CD1c-positive myeloid dendritic cell (primary cell): Measurements from ENCODE around the gene ALG14.
"Not testable (repeated sequence)": the region's sequence is repeated elsewhere in the genome, so short reads cannot be mapped to it uniquely, and the experiment has no call there.

Experiments
- DNase-seq: peaks from one replicate; pipeline ENCODE4 v3.0.0-alpha.2; 2016; ENCODE audit errors: extremely low spot score

ALG14 gene

GRCh38 chr1:95006681-95007080 lies 66.1 kb downstream of the ALG14 start:
- no peak for DNase-seq

DNA sequence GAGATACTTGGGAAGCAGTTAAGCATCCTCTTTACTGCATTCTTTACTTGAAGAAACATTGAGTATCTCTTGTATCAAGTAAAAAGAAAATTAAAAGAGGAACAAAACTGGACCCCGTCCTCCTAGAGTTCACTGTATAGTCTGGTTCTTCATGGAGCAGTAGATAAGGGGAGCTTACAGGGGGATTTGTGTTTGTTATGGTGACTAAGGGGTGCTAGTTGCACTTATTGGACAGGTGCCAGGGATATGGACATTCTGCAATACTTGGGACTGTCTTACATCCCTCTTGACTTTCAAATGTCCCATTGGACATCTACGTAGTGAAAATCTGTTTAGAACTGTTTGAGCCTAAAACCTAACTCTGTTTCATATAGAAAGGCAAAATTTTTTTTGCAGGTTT lies 67.2 kb downstream of the ALG14 start:
- no peak for DNase-seq

DNA sequence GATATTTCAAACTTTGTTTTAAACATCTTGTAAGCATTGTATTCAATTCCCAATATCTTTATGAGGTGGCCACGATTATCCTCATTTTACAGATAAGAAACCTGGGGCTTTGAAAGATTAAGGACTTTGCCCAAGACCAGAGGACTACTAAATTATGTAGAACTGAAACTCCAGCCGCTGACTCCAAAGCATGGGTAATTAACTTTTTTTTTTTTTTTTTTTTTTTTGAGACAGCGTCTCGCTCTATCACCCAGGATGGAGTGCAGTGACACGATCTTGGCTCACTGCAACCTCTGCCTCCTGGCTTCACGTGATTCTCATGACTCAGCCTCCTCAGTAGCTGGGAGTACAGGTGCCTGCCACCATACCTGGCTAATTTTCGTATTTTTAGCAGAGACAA lies 68.7 kb downstream of the ALG14 start:
- DNase-seq: no peak

- DNase-seq: no peak
These were observed 69.4 kb downstream of the ALG14 start for GRCh38 chr1:95003433-95003738.

DNA sequence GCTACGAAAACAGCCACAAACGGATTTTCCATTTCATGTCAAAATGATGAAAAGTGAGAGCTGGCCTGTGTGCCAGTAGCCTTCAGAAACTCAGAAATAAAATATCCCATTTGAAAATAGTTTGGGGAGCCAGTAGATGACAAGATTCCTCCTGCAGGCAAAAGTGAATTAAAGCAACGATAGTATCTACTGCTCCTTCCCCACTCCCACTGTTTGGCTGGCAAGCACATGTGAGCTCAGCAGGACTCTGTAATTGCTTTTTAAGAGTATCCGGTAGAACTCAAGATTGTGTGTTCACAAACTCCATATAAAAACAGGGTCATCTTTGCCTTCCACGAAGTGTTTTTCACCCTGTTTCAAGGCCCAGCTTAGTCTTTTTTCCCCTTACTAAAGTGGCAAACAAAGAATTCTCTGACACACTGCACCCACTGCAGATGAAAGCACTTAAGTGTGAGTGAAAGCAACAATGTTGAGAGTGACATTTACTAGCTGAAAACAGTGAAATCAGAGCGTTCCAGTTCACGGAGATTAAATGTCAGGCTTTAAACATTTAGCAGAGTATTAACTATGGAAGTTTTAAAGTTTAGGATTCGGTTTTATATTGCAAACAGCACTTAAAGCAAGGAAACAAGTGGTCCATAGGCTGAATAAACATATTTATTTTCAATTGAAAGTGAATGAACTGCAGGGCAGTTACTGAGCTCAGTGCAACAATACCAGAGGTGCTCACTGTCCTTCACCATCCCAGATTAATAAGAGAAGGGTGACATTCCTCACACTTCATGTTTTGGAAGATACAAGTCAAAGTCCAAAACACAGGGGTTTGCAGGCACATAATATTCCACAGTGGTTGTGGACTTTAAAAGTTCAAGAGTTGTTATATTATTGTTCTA lies 70.0 kb downstream of the ALG14 start:
- no peak for DNase-seq

GRCh38 chr1:95002164-95002539 lies 70.6 kb downstream of the ALG14 start:
- no peak for DNase-seq

- DNase-seq: no peak
These were observed 73.2 kb downstream of the ALG14 start for GRCh38 chr1:94999456-95000131.

DNA sequence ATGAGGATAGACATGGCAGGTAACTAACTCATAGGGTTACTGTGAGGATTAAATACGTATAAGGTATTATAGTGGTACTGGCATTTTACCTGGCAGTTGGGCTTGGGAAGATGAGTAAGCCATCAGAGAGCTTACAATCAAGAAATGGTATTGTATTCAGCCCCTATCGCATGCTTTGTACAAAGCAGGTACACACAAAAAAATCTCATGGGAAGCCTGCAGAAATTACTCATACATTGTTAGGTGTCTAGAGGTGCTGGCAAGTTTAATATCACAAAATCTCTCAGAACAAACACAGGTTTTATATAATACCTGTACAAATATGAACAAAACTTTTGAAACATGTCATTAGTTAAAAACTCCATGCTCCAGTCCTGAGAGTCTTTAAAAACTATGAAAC lies 74.0 kb downstream of the ALG14 start:
- no peak for DNase-seq

DNA sequence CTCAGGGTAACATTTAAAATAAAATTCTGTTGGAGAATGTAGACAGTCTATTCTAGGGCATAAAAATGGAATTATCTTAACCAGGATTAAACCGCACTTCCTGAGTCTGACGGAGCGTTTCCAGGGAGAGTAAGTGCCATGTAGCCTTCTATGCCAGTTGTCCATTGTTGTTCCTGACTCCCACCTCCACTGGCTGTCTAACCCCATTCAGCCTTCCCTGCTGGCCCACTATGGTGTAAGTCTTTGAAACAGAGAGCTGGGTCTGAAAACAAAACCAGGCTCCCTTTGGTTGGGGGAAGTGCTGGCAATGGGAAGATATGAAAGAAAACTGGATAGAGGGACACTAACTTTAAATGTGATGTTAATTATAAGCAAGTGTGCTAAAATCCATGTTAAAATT lies 74.6 kb downstream of the ALG14 start:
- no peak for DNase-seq

DNA sequence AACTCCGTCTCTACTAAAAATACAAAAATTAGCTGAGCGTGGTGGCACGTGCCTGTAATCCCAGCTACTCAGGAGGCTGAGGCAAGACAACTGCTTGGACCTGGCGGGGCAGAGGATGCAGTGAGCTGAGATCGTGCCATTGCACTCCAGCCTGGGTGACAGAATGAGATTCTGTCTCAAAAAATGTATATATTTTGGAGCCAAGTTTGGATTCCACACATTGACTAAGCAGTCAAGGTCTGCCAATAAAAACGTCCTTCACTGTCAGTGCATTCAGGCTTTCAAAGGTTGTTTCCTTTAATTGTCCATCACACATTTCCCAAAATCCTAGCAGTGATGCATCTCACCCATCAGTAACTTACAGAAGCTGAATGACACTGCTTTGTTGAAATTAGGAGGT lies 77.2 kb downstream of the ALG14 start:
- not testable (repeated sequence) for DNase-seq

DNA sequence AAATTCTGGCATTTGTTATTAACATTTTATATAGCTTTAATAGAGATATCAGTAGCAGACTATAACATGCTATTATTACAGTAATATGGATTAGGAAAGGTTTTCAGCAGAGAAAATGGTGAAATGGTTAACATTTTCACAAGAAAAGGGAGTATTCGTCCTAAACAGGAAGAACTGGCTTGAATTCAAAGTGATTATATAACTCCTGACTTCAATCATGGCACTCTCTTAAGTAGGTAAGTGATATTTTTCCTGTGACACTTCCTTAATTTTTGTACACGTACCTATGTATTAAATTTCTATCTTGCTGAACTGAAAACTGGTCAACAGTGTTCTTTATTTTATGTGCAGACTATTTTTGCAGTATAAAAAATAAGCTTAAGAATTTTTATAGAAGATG lies 77.9 kb downstream of the ALG14 start:
- no peak for DNase-seq

- DNase-seq: no peak
These were observed 78.7 kb downstream of the ALG14 start for GRCh38 chr1:94993931-94994645.

DNA sequence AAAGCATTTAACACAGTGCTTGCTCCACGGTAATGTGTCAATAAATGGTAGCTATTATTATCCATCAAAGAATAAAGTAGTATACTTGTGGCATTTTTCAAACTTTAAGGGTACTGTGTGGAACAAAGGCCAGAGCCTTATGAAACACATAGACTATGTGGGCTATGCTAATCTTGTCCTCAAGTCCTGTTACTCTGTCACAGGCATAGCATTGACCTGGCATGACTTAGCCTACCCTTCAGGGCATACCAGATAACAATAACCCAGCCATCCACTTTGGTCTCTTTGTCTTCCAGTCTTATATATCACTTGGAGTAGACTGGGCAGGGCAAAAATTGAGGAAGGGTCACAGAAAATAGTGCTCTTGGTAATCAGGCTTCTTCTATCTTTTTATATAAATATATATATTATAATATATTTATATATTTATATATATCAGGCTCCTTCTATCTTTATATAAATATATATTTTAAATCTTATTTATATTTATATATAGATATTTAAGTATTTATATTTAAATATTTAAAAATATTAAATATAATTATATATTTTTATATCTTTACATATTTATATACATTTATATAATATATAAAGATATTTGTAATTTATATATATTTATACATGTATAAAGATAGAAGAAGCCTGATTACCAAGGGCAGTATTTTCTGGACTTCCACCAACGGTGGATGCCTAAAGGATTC lies 79.7 kb downstream of the ALG14 start:
- no peak for DNase-seq

DNA sequence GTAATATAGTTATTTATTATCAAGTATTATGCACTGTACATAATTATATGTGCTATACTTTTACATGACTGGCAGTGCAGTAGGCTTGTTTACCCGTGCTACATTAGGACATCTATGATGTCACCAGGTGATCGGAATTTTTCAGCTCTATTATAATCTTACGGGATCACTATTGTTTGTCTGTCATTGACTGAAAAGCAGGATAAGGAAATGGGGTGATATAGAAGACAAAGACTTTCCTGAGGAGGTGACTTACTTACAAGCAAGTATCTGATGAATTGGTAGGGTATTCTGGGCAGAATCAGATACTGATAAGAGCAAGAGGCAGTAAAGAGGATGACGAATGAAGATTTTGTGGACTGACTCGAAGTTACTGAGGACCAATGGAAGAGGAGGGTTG lies 80.6 kb downstream of the ALG14 start:
- no peak for DNase-seq

GRCh38 chr1:94989911-94990473 lies 82.8 kb downstream of the ALG14 start:
- DNase-seq: no peak

GRCh38 chr1:94989398-94989797 lies 83.4 kb downstream of the ALG14 start:
- DNase-seq: no peak

DNA sequence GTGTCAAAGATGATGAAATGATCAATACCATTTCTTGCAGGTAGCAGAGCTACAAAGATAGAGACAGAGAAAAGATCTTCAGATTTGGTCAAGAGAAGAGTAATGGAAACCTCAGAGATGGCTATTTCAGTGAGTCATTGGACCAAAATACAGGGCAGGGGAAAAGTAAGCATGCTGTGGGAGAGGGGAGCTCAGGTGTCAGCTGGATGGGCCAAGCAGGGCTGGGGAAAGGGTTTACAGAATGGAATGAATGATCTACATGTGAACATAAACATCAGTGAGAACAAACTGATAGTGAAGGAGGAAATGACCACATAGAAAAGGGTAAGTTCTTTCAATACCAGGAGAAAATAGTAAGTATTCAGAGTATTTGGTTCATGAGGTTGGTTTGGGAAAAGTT lies 84.4 kb downstream of the ALG14 start:
- DNase-seq: no peak

DNA sequence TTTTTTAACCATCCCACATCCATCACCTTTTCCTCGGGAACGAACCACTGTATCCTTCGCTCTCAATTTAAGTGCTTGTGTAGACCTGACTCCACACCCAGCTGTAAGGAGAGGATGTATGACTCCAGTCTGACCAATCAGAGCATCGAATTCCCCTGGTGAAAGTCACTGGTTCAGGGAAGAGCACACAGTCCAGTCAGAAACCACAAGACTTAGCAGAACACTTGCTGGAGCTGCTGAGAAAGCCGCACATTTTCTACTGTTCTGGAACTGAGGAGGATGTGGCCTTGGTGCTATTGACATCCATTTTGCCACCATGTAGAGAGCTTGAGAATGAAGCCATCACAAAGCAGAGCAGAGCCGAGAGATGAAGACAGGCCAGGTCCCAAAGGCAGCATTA lies 86.0 kb downstream of the ALG14 start:
- DNase-seq: no peak

DNA sequence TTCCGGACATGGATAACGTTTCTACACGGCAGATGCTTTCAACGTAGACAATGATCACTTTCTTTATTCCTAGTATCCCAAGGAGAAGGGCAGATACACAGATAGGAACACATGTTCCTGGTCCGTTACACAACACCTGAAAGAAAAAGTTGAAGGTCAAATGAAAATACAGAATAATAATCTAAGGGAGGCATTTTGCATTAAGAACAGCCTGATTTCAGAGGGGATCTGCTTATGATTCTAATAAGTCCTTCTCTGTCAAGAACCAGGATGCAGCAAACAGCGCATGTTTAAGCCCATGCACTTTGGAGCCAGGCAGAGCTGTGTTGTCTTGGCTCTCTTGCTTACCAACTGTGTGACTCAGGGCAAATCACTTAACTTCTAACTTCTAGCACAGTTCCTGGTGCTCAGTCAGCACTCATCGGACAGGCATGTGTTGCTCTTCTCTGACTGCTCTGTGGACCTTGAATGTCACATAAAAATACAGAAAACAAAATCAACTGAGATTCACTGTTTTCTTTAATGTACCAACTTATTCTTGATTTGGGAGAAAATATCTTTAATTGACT lies 89.5 kb downstream of the ALG14 start:
- no peak for DNase-seq

DNA sequence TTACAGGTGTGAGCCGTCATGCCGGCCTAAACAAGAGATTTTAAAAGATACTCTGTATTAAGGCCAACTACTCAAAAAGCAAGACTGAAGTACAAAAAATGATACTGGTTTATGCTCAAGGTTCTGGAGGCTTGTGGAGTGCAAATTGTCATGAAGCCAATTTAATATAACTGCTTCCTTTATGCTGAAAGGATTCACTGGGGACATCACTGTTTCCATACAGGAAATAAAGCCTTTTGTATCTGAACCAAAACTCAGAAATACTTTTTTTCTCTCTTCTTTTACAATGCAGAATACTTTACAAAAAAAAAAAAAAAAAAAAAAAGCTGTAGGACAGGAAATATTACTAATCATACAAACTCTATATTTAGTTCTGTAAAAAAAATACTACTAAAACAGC lies 90.4 kb downstream of the ALG14 start:
- no peak for DNase-seq

- no peak for DNase-seq
These were observed 91.2 kb downstream of the ALG14 start for GRCh38 chr1:94981575-94981973.
